ENCODE data around the gene TMEM40. TPM values are rescaled to one million over a fixed set of nuclear protein-coding genes. Genes with fewer than 3 reads are reported as not detected.

TMEM40 gene
- total and polyA plus RNA-seq, 2 experiments from 2014 or later, result 0.14 to 0.48 TPM

DNA sequence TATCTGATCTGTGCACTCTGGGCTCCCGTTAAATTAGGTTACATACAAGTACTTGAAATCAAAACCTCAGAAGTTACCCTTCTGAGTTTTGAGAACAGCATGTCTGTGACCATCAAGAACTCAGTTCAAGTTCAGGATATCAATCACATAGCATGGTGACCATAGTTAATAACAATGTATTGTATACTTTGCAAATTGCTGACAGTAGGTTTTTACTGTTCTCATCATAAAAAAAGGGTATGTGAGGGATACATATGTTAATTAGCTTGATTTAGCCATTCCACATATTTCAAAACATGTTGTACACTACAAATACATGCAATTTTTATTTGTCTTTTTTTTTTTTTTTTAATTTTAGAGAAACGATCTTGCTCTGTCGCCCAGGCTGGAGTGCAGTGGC lies 25.5 kb downstream of the TMEM40 start:
- Histone ChIP-seq H3K27ac (ENCODE audit: low read depth) (no peak overlapping the region), H3K27me3 (ENCODE audit: insufficient read depth) (no peaks in the 10 kb centered on the region), H3K4me3 (no peak overlapping the region), H3F3A (replicated peaks; ENCODE audit: low read depth) (no peaks in the 10 kb centered on the region), H3K79me2 (replicated peaks; ENCODE audit: insufficient read depth) (no peaks in the 10 kb centered on the region), H2AFZ (no peak overlapping the region), H3K4me2 (no peak overlapping the region), H3K4me1 (ENCODE audit: insufficient read depth) (no peaks in the 10 kb centered on the region), H3K36me3 (ENCODE audit: insufficient read depth) (no peaks in the 10 kb centered on the region), H3K9me2 (ENCODE audit: insufficient read depth) (no peaks in the 10 kb centered on the region), H4K20me1 (replicated peaks; ENCODE audit: insufficient read depth) (no peaks in the 10 kb centered on the region)
- DNase-seq (ENCODE audit: low spot score), result no peak
- no peak overlapping the region for H3K4me3 Mint-ChIP-seq
- no peak overlapping the region for H3K27ac Mint-ChIP-seq
- no peaks in the 10 kb centered on the region for H3K36me3 Mint-ChIP-seq (ENCODE audit: low read depth)
- peaks cover 3% of the 10 kb centered on the region; the same call in 2 of the 3 replicates for H3K4me1 Mint-ChIP-seq
- no peak for ATAC-seq
- peaks cover 8% of the 10 kb centered on the region; the same call in 1 of the 3 replicates for H3K9me3 Mint-ChIP-seq
- TF ChIP-seq, protein P1, sequence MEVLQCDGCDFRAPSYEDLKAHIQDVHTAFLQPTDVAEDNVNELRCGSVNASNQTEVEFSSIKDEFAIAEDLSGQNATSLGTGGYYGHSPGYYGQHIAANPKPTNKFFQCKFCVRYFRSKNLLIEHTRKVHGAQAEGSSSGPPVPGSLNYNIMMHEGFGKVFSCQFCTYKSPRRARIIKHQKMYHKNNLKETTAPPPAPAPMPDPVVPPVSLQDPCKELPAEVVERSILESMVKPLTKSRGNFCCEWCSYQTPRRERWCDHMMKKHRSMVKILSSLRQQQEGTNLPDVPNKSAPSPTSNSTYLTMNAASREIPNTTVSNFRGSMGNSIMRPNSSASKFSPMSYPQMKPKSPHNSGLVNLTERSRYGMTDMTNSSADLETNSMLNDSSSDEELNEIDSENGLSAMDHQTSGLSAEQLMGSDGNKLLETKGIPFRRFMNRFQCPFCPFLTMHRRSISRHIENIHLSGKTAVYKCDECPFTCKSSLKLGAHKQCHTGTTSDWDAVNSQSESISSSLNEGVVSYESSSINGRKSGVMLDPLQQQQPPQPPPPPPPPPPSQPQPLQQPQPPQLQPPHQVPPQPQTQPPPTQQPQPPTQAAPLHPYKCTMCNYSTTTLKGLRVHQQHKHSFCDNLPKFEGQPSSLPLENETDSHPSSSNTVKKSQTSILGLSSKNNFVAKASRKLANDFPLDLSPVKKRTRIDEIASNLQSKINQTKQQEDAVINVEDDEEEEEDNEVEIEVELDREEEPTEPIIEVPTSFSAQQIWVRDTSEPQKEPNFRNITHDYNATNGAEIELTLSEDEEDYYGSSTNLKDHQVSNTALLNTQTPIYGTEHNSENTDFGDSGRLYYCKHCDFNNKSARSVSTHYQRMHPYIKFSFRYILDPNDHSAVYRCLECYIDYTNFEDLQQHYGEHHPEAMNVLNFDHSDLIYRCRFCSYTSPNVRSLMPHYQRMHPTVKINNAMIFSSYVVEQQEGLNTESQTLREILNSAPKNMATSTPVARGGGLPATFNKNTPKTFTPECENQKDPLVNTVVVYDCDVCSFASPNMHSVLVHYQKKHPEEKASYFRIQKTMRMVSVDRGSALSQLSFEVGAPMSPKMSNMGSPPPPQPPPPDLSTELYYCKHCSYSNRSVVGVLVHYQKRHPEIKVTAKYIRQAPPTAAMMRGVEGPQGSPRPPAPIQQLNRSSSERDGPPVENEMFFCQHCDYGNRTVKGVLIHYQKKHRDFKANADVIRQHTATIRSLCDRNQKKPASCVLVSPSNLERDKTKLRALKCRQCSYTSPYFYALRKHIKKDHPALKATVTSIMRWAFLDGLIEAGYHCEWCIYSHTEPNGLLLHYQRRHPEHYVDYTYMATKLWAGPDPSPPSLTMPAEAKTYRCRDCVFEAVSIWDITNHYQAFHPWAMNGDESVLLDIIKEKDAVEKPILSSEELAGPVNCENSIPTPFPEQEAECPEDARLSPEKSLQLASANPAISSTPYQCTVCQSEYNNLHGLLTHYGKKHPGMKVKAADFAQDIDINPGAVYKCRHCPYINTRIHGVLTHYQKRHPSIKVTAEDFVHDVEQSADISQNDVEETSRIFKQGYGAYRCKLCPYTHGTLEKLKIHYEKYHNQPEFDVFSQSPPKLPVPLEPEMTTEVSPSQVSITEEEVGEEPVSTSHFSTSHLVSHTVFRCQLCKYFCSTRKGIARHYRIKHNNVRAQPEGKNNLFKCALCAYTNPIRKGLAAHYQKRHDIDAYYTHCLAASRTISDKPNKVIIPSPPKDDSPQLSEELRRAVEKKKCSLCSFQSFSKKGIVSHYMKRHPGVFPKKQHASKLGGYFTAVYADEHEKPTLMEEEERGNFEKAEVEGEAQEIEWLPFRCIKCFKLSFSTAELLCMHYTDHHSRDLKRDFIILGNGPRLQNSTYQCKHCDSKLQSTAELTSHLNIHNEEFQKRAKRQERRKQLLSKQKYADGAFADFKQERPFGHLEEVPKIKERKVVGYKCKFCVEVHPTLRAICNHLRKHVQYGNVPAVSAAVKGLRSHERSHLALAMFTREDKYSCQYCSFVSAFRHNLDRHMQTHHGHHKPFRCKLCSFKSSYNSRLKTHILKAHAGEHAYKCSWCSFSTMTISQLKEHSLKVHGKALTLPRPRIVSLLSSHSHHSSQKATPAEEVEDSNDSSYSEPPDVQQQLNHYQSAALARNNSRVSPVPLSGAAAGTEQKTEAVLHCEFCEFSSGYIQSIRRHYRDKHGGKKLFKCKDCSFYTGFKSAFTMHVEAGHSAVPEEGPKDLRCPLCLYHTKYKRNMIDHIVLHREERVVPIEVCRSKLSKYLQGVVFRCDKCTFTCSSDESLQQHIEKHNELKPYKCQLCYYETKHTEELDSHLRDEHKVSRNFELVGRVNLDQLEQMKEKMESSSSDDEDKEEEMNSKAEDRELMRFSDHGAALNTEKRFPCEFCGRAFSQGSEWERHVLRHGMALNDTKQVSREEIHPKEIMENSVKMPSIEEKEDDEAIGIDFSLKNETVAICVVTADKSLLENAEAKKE (CRISPR knock-in tag; IDR thresholded peaks at IDR 0.05), result no peak
- TF ChIP-seq ZNF114 (CRISPR knock-in tag; IDR thresholded peaks at IDR 0.05) (no peak), EZH2phosphoT487 (IDR thresholded peaks at IDR 0.05; ENCODE audit: unreplicated experiment) (no peak), POLR2AphosphoS5 (IDR thresholded peaks at IDR 0.05; ENCODE audit: low read depth) (no peak), NANOG (IDR thresholded peaks at IDR 0.05; ENCODE audit: borderline replicate concordance) (no peak), CREB1 (CRISPR knock-in tag; IDR thresholded peaks at IDR 0.05; ENCODE audit: low read depth) (no peak), EZH2 (IDR thresholded peaks at IDR 0.05; ENCODE audit: low read depth, unreplicated experiment) (no peak), JUNB (IDR thresholded peaks at IDR 0.05; ENCODE audit: unreplicated experiment) (no peak), STAT1 (IDR thresholded peaks at IDR 0.05; ENCODE audit: unreplicated experiment) (no peak), ZNF331 (CRISPR knock-in tag; IDR thresholded peaks at IDR 0.05; ENCODE audit: low read depth) (no peak)
- TF ChIP-seq, protein P2, sequence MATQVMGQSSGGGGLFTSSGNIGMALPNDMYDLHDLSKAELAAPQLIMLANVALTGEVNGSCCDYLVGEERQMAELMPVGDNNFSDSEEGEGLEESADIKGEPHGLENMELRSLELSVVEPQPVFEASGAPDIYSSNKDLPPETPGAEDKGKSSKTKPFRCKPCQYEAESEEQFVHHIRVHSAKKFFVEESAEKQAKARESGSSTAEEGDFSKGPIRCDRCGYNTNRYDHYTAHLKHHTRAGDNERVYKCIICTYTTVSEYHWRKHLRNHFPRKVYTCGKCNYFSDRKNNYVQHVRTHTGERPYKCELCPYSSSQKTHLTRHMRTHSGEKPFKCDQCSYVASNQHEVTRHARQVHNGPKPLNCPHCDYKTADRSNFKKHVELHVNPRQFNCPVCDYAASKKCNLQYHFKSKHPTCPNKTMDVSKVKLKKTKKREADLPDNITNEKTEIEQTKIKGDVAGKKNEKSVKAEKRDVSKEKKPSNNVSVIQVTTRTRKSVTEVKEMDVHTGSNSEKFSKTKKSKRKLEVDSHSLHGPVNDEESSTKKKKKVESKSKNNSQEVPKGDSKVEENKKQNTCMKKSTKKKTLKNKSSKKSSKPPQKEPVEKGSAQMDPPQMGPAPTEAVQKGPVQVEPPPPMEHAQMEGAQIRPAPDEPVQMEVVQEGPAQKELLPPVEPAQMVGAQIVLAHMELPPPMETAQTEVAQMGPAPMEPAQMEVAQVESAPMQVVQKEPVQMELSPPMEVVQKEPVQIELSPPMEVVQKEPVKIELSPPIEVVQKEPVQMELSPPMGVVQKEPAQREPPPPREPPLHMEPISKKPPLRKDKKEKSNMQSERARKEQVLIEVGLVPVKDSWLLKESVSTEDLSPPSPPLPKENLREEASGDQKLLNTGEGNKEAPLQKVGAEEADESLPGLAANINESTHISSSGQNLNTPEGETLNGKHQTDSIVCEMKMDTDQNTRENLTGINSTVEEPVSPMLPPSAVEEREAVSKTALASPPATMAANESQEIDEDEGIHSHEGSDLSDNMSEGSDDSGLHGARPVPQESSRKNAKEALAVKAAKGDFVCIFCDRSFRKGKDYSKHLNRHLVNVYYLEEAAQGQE (IDR thresholded peaks at IDR 0.05; ENCODE audit: unreplicated experiment), result no peak
- TF ChIP-seq, protein P3, sequence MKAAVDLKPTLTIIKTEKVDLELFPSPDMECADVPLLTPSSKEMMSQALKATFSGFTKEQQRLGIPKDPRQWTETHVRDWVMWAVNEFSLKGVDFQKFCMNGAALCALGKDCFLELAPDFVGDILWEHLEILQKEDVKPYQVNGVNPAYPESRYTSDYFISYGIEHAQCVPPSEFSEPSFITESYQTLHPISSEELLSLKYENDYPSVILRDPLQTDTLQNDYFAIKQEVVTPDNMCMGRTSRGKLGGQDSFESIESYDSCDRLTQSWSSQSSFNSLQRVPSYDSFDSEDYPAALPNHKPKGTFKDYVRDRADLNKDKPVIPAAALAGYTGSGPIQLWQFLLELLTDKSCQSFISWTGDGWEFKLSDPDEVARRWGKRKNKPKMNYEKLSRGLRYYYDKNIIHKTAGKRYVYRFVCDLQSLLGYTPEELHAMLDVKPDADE (IDR thresholded peaks at IDR 0.05), result no peak
- TF ChIP-seq, protein P4, sequence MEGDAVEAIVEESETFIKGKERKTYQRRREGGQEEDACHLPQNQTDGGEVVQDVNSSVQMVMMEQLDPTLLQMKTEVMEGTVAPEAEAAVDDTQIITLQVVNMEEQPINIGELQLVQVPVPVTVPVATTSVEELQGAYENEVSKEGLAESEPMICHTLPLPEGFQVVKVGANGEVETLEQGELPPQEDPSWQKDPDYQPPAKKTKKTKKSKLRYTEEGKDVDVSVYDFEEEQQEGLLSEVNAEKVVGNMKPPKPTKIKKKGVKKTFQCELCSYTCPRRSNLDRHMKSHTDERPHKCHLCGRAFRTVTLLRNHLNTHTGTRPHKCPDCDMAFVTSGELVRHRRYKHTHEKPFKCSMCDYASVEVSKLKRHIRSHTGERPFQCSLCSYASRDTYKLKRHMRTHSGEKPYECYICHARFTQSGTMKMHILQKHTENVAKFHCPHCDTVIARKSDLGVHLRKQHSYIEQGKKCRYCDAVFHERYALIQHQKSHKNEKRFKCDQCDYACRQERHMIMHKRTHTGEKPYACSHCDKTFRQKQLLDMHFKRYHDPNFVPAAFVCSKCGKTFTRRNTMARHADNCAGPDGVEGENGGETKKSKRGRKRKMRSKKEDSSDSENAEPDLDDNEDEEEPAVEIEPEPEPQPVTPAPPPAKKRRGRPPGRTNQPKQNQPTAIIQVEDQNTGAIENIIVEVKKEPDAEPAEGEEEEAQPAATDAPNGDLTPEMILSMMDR (conservative IDR thresholded peaks at IDR 0.05; ENCODE audit: low read depth in 2 of 2), result no peak
- peaks cover 2% of the 10 kb centered on the region for H3K27me3 Mint-ChIP-seq (ENCODE audit: insufficient read depth, low read depth, poor library complexity)

Data from GM23338 (cell line).